Measurements from ENCODE around the gene GPSM3.

DNA sequence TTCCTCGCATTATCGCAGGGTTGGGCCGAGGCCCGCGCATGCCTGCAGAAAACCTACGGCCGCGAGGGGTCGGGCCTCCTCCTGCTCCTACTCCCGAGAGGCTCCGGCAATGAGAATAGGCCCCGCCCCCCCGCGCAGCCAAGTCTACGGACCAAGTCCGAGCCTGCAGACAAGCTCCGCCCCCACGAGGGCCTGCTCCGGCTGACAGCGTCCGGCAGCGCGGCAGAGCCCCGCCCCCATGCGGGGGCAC, 3.1 kb upstream of the GPSM3 start:
- TF ChIP-seq, protein P1, sequence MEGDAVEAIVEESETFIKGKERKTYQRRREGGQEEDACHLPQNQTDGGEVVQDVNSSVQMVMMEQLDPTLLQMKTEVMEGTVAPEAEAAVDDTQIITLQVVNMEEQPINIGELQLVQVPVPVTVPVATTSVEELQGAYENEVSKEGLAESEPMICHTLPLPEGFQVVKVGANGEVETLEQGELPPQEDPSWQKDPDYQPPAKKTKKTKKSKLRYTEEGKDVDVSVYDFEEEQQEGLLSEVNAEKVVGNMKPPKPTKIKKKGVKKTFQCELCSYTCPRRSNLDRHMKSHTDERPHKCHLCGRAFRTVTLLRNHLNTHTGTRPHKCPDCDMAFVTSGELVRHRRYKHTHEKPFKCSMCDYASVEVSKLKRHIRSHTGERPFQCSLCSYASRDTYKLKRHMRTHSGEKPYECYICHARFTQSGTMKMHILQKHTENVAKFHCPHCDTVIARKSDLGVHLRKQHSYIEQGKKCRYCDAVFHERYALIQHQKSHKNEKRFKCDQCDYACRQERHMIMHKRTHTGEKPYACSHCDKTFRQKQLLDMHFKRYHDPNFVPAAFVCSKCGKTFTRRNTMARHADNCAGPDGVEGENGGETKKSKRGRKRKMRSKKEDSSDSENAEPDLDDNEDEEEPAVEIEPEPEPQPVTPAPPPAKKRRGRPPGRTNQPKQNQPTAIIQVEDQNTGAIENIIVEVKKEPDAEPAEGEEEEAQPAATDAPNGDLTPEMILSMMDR (IDR thresholded peaks at IDR 0.05; ENCODE audit: insufficient read depth, low read length): no peak
- TF ChIP-seq, protein P2, sequence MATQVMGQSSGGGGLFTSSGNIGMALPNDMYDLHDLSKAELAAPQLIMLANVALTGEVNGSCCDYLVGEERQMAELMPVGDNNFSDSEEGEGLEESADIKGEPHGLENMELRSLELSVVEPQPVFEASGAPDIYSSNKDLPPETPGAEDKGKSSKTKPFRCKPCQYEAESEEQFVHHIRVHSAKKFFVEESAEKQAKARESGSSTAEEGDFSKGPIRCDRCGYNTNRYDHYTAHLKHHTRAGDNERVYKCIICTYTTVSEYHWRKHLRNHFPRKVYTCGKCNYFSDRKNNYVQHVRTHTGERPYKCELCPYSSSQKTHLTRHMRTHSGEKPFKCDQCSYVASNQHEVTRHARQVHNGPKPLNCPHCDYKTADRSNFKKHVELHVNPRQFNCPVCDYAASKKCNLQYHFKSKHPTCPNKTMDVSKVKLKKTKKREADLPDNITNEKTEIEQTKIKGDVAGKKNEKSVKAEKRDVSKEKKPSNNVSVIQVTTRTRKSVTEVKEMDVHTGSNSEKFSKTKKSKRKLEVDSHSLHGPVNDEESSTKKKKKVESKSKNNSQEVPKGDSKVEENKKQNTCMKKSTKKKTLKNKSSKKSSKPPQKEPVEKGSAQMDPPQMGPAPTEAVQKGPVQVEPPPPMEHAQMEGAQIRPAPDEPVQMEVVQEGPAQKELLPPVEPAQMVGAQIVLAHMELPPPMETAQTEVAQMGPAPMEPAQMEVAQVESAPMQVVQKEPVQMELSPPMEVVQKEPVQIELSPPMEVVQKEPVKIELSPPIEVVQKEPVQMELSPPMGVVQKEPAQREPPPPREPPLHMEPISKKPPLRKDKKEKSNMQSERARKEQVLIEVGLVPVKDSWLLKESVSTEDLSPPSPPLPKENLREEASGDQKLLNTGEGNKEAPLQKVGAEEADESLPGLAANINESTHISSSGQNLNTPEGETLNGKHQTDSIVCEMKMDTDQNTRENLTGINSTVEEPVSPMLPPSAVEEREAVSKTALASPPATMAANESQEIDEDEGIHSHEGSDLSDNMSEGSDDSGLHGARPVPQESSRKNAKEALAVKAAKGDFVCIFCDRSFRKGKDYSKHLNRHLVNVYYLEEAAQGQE (IDR thresholded peaks at IDR 0.05; ENCODE audit: insufficient replicate concordance, low read depth): no peak
- TF ChIP-seq POLR2AphosphoS5 (IDR thresholded peaks at IDR 0.05; ENCODE audit: low read depth) (no peak), GABPA (IDR thresholded peaks at IDR 0.05; ENCODE audit: low read depth) (no peak)

Data from HL-60 (cell line).